K562 (cell line): Measurements from ENCODE around the gene ATG7. TPM values are rescaled to one million over a fixed set of nuclear protein-coding genes. Genes with fewer than 3 reads are reported as not detected.

Source experiments
- ATAC-seq: fragments of 200-7000 bp; cut with Tn5 transposase; 3 replicates; pipeline ENCODE4 v1.9.1; 2020; ENCODE audit warnings: moderate library complexity
- BruUV-seq: library from RNA; stranded (reverse); fragments of 400-500 nt; replicated peaks from 2 replicates; lab custom pipeline; 2021; lab: Mats Ljungman, UMichigan
- CTCF ChIA-PET: fragments of 300-600 bp; formaldehyde crosslinking; extraction: SDS; loops from one replicate; lab custom pipeline; 2021; ENCODE audit warnings: low intra/inter-chr PET ratio; lab: Yijun Ruan, JAX
- POLR2A ChIA-PET: fragments of 300-600, 350-650 bp; sonication (Branson Sonifier 250); formaldehyde crosslinking; extraction: SDS; loops from one replicate; lab custom pipeline; 2021; ENCODE audit warnings: antibody characterized with exemption, inconsistent platforms; lab: Yijun Ruan, JAX
- DNase-seq, 4 experiments: peaks; one replicate each; pipeline versions ENCODE4 v3.0.0 to v3.0.0-alpha.2; 2011 to 2018; ENCODE audit warnings: low spot score in 3 of 4, mixed read lengths in 3 of 4; ENCODE audit errors: extremely low read depth in 1 of 4
- FAIRE-seq: peaks from 2 replicates; lab custom pipeline; 2011; peaks lifted over from hg19 to GRCh38; lab: Jason Lieb, UNC
- H2AFZ ChIP-seq: 2 replicates; pipeline ENCODE4 v1.6.0; 2011; ENCODE audit warnings: low read depth, low read length, control low read depth, inconsistent platforms
- H3K27ac ChIP-seq: fragments of 200-600 bp; 3 replicates; pipeline ENCODE4 v1.8.0; 2011; ENCODE audit warnings: low read depth, mild to moderate bottlenecking, control low read depth, inconsistent platforms, low read length, moderate library complexity, mixed read lengths; ENCODE audit errors: extremely low read depth
- H3K27me3 ChIP-seq, 2 experiments: fragments of 300-600 bp in 1 of 2; 2 replicates in 1 of 2; 3 replicates in 1 of 2; pipeline versions ENCODE4 v1.6.0 to v1.8.0; 2011; ENCODE audit warnings: inconsistent platforms in 2 of 2, low read length in 2 of 2, mild to moderate bottlenecking in 1 of 2, mixed read lengths in 1 of 2, moderate library complexity in 1 of 2; ENCODE audit not compliant: control insufficient read depth in 2 of 2, insufficient read depth in 2 of 2
- H3K36me3 ChIP-seq: fragments of 300-600 bp; 3 replicates; pipeline ENCODE4 v1.8.0; 2011; ENCODE audit warnings: mild to moderate bottlenecking, low read length, inconsistent platforms; ENCODE audit not compliant: control insufficient read depth, insufficient read depth
- H3K4me1 ChIP-seq, 2 experiments: fragments of 200-600 bp in 1 of 2; replicated peaks in 1 of 2; 2 replicates in 1 of 2; 3 replicates in 1 of 2; pipeline versions ENCODE4 v1.5.1 to v1.8.0; 2011; ENCODE audit warnings: inconsistent platforms in 2 of 2, low read length in 2 of 2, mild to moderate bottlenecking in 1 of 2, mixed read lengths in 1 of 2, moderate library complexity in 1 of 2; ENCODE audit not compliant: control insufficient read depth in 2 of 2, insufficient read depth in 2 of 2
- H3K4me2 ChIP-seq: 2 replicates; pipeline ENCODE4 v1.6.1; 2011; ENCODE audit warnings: low read length, control low read depth, inconsistent platforms, mixed read lengths; ENCODE audit not compliant: insufficient read depth
- H3K4me3 ChIP-seq: fragments of 200-600 bp; sonication (generic), shearing (Covaris generic); 2 replicates; pipeline ENCODE4 v1.5.1; 2016; ENCODE audit warnings: control low read depth, inconsistent platforms
- H3K79me2 ChIP-seq: fragments of 200-600 bp; 3 replicates; pipeline ENCODE4 v1.8.0; 2011; ENCODE audit warnings: low read length, inconsistent platforms; ENCODE audit not compliant: control insufficient read depth, insufficient read depth
- H3K9ac ChIP-seq, 2 experiments: 2 replicates each; pipeline versions ENCODE4 v1.6.0 to v1.6.1; 2011; ENCODE audit warnings: low read depth in 2 of 2, low read length in 2 of 2, control low read depth in 1 of 2, inconsistent platforms in 1 of 2, mild to moderate bottlenecking in 1 of 2, mixed read lengths in 1 of 2; ENCODE audit not compliant: insufficient read depth in 1 of 2
- H3K9me1 ChIP-seq: one replicate; pipeline ENCODE4 v1.6.0; 2011; ENCODE audit warnings: inconsistent platforms, mild to moderate bottlenecking, low read length, moderate library complexity; ENCODE audit not compliant: control insufficient read depth, insufficient read depth
- H3K9me3 ChIP-seq: replicated peaks from 2 replicates; pipeline ENCODE4 v1.5.1; 2011; ENCODE audit warnings: low read depth, low read length, inconsistent platforms; ENCODE audit not compliant: control insufficient read depth, insufficient read depth
- H4K20me1 ChIP-seq: replicated peaks from 2 replicates; pipeline ENCODE4 v1.6.1; 2011; ENCODE audit warnings: low read length, inconsistent platforms, mixed read lengths; ENCODE audit not compliant: control insufficient read depth, insufficient read depth
- ARID4B ChIP-seq: sonication (generic); formaldehyde crosslinking; IDR thresholded peaks from 2 replicates; pipeline ENCODE4 v1.8.0; 2022; ENCODE audit warnings: mild to moderate bottlenecking, missing genetic modification reagents
- CBX2 ChIP-seq: fragments of 200-600 bp; sonication (generic); IDR thresholded peaks from one replicate; pipeline ENCODE4 v1.6.1; 2012; ENCODE audit warnings: mild to moderate bottlenecking, low read length, inconsistent platforms; ENCODE audit not compliant: insufficient read depth, poor library complexity, severe bottlenecking
- EHMT2 ChIP-seq: fragments of 450-650 bp; IDR thresholded peaks from 2 replicates; pipeline ENCODE4 v1.6.1; 2018; ENCODE audit warnings: antibody characterized with exemption
- KLF13 ChIP-seq: fragments of 450-650 bp; IDR thresholded peaks from 2 replicates; pipeline ENCODE4 v1.6.1; 2016; ENCODE audit warnings: missing genetic modification characterization, low read depth, mild to moderate bottlenecking, missing compliant biosample characterization, moderate library complexity, borderline replicate concordance
- NFIC ChIP-seq: fragments of 450-650 bp; IDR thresholded peaks from 2 replicates; pipeline ENCODE4 v1.6.1; 2017; ENCODE audit warnings: mild to moderate bottlenecking, inconsistent platforms
- POLR2AphosphoS5 ChIP-seq: IDR thresholded peaks from 2 replicates; pipeline ENCODE4 v1.6.1; 2011; ENCODE audit warnings: mild to moderate bottlenecking, low read depth, low read length, moderate library complexity; ENCODE audit not compliant: control insufficient read depth, insufficient read depth
- SUPT5H ChIP-seq: fragments of 450-650 bp; IDR thresholded peaks from 2 replicates; pipeline ENCODE4 v1.6.1; 2016
- TCF3 ChIP-seq: sonication (generic); formaldehyde crosslinking; IDR thresholded peaks from 2 replicates; pipeline ENCODE4 v1.4.0; 2020; ENCODE audit warnings: mild to moderate bottlenecking, missing genetic modification reagents
- WGBS: fragments of 100-300 bp; shearing (Covaris generic); methylation state at CpG from one replicate; pipeline ENCODE4 v1.1.6; 2016; ENCODE audit warnings: low coverage, mixed read lengths; ENCODE audit not compliant: insufficient coverage; ENCODE audit errors: missing lambda C conversion rate; 5-methylcytosine and 5-hydroxymethylcytosine counted together
- in situ Hi-C: fragments of 300-500 bp; cut with MboI; formaldehyde crosslinking; loops from 4 replicates; pipeline ENCODE4 v1.15.0; 2018; ENCODE audit warnings: inconsistent platforms, mixed read lengths
- intact Hi-C: fragments of 100-400 bp; cut with micrococcal nuclease; formaldehyde crosslinking; loops from 2 replicates; pipeline ENCODE4 v1.14.2; 2022
- polyA plus RNA-seq, 8 experiments: library from polyadenylated mRNA; depleted of rRNA in 4 of 8; stranded (reverse) in 5 of 8; unstranded in 3 of 8; fragments of >200 nt; fragmentation: Nextera tagmentation in 2 of 8; fragmentation: Illumina TruSeq in 1 of 8; extraction: Ambion mirVana in 2 of 8; extraction: Trizol in 1 of 8; gene quantifications; 2 replicates each; pipeline versions ENCODE4 v1.2.1 to v1.2.3, GENCODE V29; 2011 to 2014; ENCODE audit warnings: inconsistent platforms in 1 of 8, missing spikeins in 1 of 8
- total RNA-seq, 7 experiments: library from RNA; depleted of rRNA in 6 of 7; stranded (reverse); fragments of >200 nt in 6 of 7; fragmentation: Illumina TruSeq in 2 of 7; extraction: Trizol in 2 of 7; gene quantifications; 2 replicates each; pipeline versions ENCODE4 v1.2.1 to v1.2.3, GENCODE V29; 2011 to 2021; ENCODE audit warnings: low replicate concordance in 1 of 7

The ATG7 gene
- total and polyA plus RNA-seq, 9 of the 15 experiments (the other 6 are each of a cell fraction or from before 2014, with no cell fraction given), result 18.3 to 45.3 (median 33.6) TPM

DNA sequence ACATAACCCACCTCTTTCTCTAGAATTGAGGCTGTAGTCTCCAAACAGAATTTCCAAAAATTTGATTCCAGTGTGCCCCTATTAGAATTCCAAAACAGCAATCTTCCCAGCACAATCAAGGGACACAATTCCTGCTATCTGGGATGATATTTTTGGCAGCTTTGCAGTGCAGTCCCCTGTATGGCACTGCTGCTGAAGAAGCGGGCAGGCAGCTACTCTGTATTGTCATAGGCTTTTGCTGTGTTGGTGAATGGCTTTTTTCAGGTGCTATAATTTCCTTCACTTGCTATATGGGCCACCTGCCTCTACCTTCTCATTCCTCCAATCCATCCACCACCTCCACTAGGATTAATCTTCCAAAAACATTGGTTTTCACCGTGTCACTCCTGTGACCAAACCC is 226.0 kb downstream of the ATG7 start (continued):
- TF ChIP-seq ARID4B (CRISPR knock-in tag) (no peak), POLR2AphosphoS5 (no peak), CBX2 (no peak), EHMT2 (no peak), KLF13 (tag) (no peak), SUPT5H (no peak)

DNA sequence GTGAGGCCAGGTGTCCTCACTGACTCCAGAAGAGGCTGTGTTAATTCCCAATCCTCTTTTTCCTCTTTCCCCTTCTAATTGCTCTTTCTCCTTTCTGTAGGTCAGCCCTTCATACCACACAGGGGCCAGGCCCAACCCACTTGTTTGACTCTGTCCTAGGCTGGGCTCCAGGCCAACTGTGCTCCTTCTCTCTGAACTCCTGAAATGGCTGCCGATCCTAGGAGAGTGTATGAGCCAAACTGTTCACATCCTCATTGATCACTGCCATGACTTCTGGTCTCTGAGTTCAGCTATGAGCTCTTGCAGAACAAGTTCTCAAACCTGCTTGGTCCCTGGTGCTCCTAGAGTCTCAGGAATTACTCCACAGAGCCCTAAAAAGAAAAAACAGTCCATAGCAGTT is 226.4 kb downstream of the ATG7 start:
- no peak overlapping the region for H3K27ac ChIP-seq
- H3K36me3 ChIP-seq, result no peaks in the 10 kb centered on the region
- FAIRE-seq, result peak; percentile 35
- in situ Hi-C loops, result no loop called here
- H3K4me1 ChIP-seq, result no peaks in the 10 kb centered on the region; a peak in 1 of 5 replicates
- intact Hi-C loops, result no loop called here
- no peak overlapping the region for H3K4me2 ChIP-seq
- H4K20me1 ChIP-seq, result no peaks in the 10 kb centered on the region
- no TSS peak for BruUV-seq
- H3K9me3 ChIP-seq, result no peaks in the 10 kb centered on the region
- no peak overlapping the region for H3K4me3 ChIP-seq
- TF ChIP-seq NFIC (peak; percentile 10; the same call in 1 of the 2 replicates), TCF3 (CRISPR knock-in tag) (no peak)
- no peaks in the 10 kb centered on the region for H3K27me3 ChIP-seq
- H3K9ac ChIP-seq, result no peak overlapping the region; a peak in 1 of 4 replicates
- peak; percentile 70 for ATAC-seq
- DNase-seq, result no peak
- WGBS, result 36% methylated on average over 1 of the region's 1 CpG
- no peaks in the 10 kb centered on the region for H3K9me1 ChIP-seq
- H3K79me2 ChIP-seq, result no peaks in the 10 kb centered on the region
- ChIA-PET POLR2A (interaction anchor here (0.9 kb wide), 1 partner anchor 21 kb away, joined by 4 read pairs; no protein-coding TSS in a partner anchor), CTCF (no interaction called here)
- peak overlapping the region; percentile 34; the same call in 1 of the 2 replicates for H2AFZ ChIP-seq
